Measurements from ENCODE around the gene PUM2. TPM values are rescaled to one million over a fixed set of nuclear protein-coding genes. Genes with fewer than 3 reads are reported as not detected.

PUM2 gene
- total and polyA plus RNA-seq, 4 donors: 18.5 to 61.0 (median 35.1) TPM

GRCh38 chr2:20205069-20205468 is 145.6 kb downstream of the PUM2 start:
- Histone ChIP-seq H3K9me3 (ENCODE audit: control insufficient read depth in 4 of 4, low read length in 3 of 4) (no peaks in the 10 kb centered on the region), H3K9ac (ENCODE audit: low read depth in 1 of 2, low read length in 2 of 2) (no peak overlapping the region), H3K27ac (ENCODE audit: low read depth in 1 of 2, low read length in 2 of 2) (peak overlapping the region; percentile 94 to 98), H3K27me3 (ENCODE audit: control insufficient read depth in 4 of 4, insufficient read depth in 4 of 4, low read length in 3 of 4) (no peaks in the 10 kb centered on the region), H3K4me3 (ENCODE audit: low read depth in 1 of 3, low read length in 3 of 3) (no peak overlapping the region), H3K4me1 (ENCODE audit: control insufficient read depth in 4 of 4, insufficient read depth in 4 of 4, low read length in 3 of 4) (peaks cover 23 to 97% (median 65%) of the 10 kb centered on the region in 4 donors), H3K36me3 (ENCODE audit: control insufficient read depth in 4 of 4, insufficient read depth in 3 of 4, low read depth in 1 of 4, low read length in 3 of 4) (peaks cover 0 to 8% (median 2%) of the 10 kb centered on the region in 4 donors)
- WGBS: 60% methylated on average over 7 of the region's 7 CpGs
- no peak for DNase-seq (ENCODE audit: low spot score)
- TF ChIP-seq, protein P1, sequence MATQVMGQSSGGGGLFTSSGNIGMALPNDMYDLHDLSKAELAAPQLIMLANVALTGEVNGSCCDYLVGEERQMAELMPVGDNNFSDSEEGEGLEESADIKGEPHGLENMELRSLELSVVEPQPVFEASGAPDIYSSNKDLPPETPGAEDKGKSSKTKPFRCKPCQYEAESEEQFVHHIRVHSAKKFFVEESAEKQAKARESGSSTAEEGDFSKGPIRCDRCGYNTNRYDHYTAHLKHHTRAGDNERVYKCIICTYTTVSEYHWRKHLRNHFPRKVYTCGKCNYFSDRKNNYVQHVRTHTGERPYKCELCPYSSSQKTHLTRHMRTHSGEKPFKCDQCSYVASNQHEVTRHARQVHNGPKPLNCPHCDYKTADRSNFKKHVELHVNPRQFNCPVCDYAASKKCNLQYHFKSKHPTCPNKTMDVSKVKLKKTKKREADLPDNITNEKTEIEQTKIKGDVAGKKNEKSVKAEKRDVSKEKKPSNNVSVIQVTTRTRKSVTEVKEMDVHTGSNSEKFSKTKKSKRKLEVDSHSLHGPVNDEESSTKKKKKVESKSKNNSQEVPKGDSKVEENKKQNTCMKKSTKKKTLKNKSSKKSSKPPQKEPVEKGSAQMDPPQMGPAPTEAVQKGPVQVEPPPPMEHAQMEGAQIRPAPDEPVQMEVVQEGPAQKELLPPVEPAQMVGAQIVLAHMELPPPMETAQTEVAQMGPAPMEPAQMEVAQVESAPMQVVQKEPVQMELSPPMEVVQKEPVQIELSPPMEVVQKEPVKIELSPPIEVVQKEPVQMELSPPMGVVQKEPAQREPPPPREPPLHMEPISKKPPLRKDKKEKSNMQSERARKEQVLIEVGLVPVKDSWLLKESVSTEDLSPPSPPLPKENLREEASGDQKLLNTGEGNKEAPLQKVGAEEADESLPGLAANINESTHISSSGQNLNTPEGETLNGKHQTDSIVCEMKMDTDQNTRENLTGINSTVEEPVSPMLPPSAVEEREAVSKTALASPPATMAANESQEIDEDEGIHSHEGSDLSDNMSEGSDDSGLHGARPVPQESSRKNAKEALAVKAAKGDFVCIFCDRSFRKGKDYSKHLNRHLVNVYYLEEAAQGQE (IDR thresholded peaks at IDR 0.05): no peak
- TF ChIP-seq CTCF (IDR thresholded peaks at IDR 0.05; ENCODE audit: low read depth, low read length, missing input control) (no peak), RAD21 (IDR thresholded peaks at IDR 0.05) (no peak), JUND (IDR thresholded peaks at IDR 0.05) (no peak), FOXA1 (IDR thresholded peaks at IDR 0.05) (no peak), HNF4A (conservative IDR thresholded peaks at IDR 0.05) (peak; percentile 44 to 53), RXRA (IDR thresholded peaks at IDR 0.05) (peak; percentile 22 to 38)

- peaks cover 0 to 8% (median 2%) of the 10 kb centered on the region in 4 donors for H3K36me3 ChIP-seq (ENCODE audit: control insufficient read depth in 4 of 4, insufficient read depth in 3 of 4, low read depth in 1 of 4, low read length in 3 of 4)
- H3K4me1 ChIP-seq (ENCODE audit: control insufficient read depth in 4 of 4, insufficient read depth in 4 of 4, low read length in 3 of 4): peaks cover 25 to 95% (median 71%) of the 10 kb centered on the region in 4 donors
- no peak for DNase-seq (ENCODE audit: low spot score)
Observed at GRCh38 chr2:20203521-20204225, 147.0 kb downstream of the PUM2 start.

GRCh38 chr2:20203072-20203471 is 147.6 kb downstream of the PUM2 start:
- 46% methylated on average over 10 of the region's 10 CpGs for WGBS
- peak overlapping the region in 1 of 2 donors; percentile 85 for H3K9ac ChIP-seq (ENCODE audit: low read depth in 1 of 2, low read length in 2 of 2)
- H3K36me3 ChIP-seq (ENCODE audit: control insufficient read depth in 4 of 4, insufficient read depth in 3 of 4, low read depth in 1 of 4, low read length in 3 of 4): peaks cover 0 to 8% (median 2%) of the 10 kb centered on the region in 4 donors
- H3K27ac ChIP-seq (ENCODE audit: low read depth in 1 of 2, low read length in 2 of 2): peak overlapping the region; percentile 72 to 94
- no peaks in the 10 kb centered on the region for H3K27me3 ChIP-seq (ENCODE audit: control insufficient read depth in 4 of 4, insufficient read depth in 4 of 4, low read length in 3 of 4)
- H3K9me3 ChIP-seq (ENCODE audit: control insufficient read depth in 4 of 4, low read length in 3 of 4): no peaks in the 10 kb centered on the region
- peaks cover 25 to 99% (median 72%) of the 10 kb centered on the region in 4 donors for H3K4me1 ChIP-seq (ENCODE audit: control insufficient read depth in 4 of 4, insufficient read depth in 4 of 4, low read length in 3 of 4)
- no peak for DNase-seq (ENCODE audit: low spot score)
- H3K4me3 ChIP-seq (ENCODE audit: low read depth in 1 of 3, low read length in 3 of 3): peak overlapping the region in 2 of 3 donors; percentile 27 to 46
- TF ChIP-seq FOXA2 (IDR thresholded peaks at IDR 0.05): no peak
- no peak for TF ChIP-seq TAF1 (conservative IDR thresholded peaks at IDR 0.05)
- peak in 1 of 2 donors; percentile 39 for TF ChIP-seq RAD21 (IDR thresholded peaks at IDR 0.05)
- no peak for TF ChIP-seq GABPA (IDR thresholded peaks at IDR 0.05 in 1 of 2, conservative IDR thresholded peaks at IDR 0.05 in 1 of 2)
- TF ChIP-seq FOXA1 (IDR thresholded peaks at IDR 0.05): no peak
- TF ChIP-seq YY1 (IDR thresholded peaks at IDR 0.05): peak; percentile 61
- TF ChIP-seq, protein P2, sequence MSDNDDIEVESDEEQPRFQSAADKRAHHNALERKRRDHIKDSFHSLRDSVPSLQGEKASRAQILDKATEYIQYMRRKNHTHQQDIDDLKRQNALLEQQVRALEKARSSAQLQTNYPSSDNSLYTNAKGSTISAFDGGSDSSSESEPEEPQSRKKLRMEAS (IDR thresholded peaks at IDR 0.05): no peak
- no peak for TF ChIP-seq JUND (IDR thresholded peaks at IDR 0.05)
- TF ChIP-seq EGR1 (IDR thresholded peaks at IDR 0.05; ENCODE audit: low read depth in 2 of 2): peak; percentile 30 to 35
- peak; percentile 62 to 65 for TF ChIP-seq HNF4A (conservative IDR thresholded peaks at IDR 0.05)
- TF ChIP-seq, protein P3, sequence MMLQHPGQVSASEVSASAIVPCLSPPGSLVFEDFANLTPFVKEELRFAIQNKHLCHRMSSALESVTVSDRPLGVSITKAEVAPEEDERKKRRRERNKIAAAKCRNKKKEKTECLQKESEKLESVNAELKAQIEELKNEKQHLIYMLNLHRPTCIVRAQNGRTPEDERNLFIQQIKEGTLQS (IDR thresholded peaks at IDR 0.05): no peak
- TF ChIP-seq, protein P4, sequence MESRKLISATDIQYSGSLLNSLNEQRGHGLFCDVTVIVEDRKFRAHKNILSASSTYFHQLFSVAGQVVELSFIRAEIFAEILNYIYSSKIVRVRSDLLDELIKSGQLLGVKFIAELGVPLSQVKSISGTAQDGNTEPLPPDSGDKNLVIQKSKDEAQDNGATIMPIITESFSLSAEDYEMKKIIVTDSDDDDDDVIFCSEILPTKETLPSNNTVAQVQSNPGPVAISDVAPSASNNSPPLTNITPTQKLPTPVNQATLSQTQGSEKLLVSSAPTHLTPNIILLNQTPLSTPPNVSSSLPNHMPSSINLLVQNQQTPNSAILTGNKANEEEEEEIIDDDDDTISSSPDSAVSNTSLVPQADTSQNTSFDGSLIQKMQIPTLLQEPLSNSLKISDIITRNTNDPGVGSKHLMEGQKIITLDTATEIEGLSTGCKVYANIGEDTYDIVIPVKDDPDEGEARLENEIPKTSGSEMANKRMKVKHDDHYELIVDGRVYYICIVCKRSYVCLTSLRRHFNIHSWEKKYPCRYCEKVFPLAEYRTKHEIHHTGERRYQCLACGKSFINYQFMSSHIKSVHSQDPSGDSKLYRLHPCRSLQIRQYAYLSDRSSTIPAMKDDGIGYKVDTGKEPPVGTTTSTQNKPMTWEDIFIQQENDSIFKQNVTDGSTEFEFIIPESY (IDR thresholded peaks at IDR 0.05): no peak
- no peak for TF ChIP-seq CTCF (IDR thresholded peaks at IDR 0.05; ENCODE audit: low read depth, low read length, missing input control)

More at GRCh38 chr2:20203521-20204225, 147.0 kb downstream of the PUM2 start:
- 62% methylated on average over 17 of the region's 17 CpGs for WGBS
- TF ChIP-seq SP1 (IDR thresholded peaks at IDR 0.05) (no peak), HNF4G (IDR thresholded peaks at IDR 0.05) (peak; percentile 3)
- Histone ChIP-seq H3K27me3 (ENCODE audit: control insufficient read depth in 4 of 4, insufficient read depth in 4 of 4, low read length in 3 of 4) (no peaks in the 10 kb centered on the region), H3K27ac (ENCODE audit: low read depth in 1 of 2, low read length in 2 of 2) (peak overlapping the region; percentile 72 to 94), H3K9ac (ENCODE audit: low read depth in 1 of 2, low read length in 2 of 2) (peak overlapping the region in 1 of 2 donors; percentile 41), H3K9me3 (ENCODE audit: control insufficient read depth in 4 of 4, low read length in 3 of 4) (no peaks in the 10 kb centered on the region), H3K4me3 (ENCODE audit: low read depth in 1 of 3, low read length in 3 of 3) (peak overlapping the region in 1 of 3 donors; percentile 27)

Data from liver (tissue), 9 donors.